Measurements from ENCODE around the gene GARIN5B.
A peak's percentile ranks its signal among the peaks of the same experiment; 100 is the strongest.
"Not testable (repeated sequence)": the region's sequence is repeated elsewhere in the genome, so short reads cannot be mapped to it uniquely, and the experiment has no call there.

GARIN5B gene

GRCh38 chr19:55348317-55349034, 14.6 kb downstream of the GARIN5B start:
- DNase-seq (ENCODE audit: low spot score) = no peak

DNA sequence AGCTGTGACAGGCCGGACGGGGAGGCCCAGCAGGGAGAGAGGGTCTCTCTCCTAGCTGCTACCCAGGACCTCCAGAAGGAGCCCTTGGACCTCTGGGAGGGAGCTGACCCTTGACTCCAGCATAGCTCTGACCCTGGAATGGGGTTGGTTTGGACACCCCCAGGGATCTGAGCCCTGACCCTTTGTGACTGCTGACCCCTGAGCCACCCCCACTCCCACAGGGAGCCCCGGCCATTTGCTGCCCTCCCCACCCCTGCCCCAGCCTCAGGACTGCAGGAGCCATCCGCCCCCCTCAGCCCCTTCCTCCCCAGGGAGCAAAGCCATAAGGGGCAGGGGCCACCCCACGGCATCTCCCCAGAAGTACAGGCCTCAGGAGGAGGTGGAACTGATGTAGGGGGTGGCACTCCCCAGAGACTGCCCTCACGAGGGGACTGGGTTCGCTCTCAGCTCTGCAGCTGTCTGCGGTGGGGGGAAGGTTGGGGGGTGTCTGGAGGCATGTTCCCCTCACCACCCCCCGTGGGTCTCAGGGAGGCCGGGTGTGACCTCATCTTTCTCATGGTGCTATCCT, 15.5 kb downstream of the GARIN5B start:
- DNase-seq (ENCODE audit: low spot score) = no peak

- no peak for DNase-seq (ENCODE audit: low spot score)
Observed at GRCh38 chr19:55346725-55347441, 16.2 kb downstream of the GARIN5B start.

DNA sequence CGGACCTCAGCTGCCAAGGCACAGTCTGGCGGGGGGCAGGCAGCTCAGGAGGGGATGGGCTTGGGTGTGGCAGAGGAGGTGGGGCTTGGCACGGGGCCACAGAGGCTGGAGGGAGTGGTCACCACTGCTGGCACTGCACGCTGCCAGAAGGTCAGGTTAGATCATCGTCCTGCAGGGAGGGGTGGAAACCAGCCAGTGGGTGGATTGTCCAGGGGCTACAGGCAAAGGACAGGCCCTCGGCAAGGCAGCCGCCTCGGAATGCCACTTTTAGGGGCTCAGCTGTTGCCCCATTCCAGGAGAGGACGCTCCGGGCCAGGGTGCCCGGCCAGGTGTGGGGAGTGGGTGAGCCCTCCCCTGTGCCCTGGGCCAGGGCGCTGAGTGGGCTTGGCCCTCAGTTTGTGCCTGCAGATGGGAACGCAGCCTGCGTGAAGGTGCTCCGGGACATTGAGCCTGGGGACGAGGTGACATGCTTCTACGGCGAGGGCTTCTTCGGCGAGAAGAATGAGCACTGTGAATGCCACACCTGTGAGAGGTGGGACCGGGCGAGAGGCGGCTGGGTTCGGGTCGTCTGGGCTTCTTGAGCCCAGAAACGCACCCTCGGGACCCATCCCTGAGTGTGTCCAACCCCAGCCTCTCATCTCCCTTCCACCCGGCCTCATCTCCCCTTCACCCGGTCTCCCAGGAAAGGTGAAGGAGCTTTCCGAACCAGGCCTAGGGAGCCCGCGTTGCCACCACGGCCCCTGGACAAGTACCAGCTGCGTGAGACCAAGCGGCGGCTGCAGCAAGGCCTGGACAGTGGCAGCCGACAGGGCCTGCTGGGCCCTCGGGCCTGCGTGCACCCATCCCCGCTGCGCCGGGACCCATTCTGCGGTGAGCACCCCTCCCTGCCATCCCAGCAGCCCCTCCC, 17.0 kb downstream of the GARIN5B start:
- DNase-seq (ENCODE audit: low spot score) = no peak

- DNase-seq (ENCODE audit: low spot score) = no peak
Observed at GRCh38 chr19:55345101-55345817, 17.8 kb downstream of the GARIN5B start.

DNA sequence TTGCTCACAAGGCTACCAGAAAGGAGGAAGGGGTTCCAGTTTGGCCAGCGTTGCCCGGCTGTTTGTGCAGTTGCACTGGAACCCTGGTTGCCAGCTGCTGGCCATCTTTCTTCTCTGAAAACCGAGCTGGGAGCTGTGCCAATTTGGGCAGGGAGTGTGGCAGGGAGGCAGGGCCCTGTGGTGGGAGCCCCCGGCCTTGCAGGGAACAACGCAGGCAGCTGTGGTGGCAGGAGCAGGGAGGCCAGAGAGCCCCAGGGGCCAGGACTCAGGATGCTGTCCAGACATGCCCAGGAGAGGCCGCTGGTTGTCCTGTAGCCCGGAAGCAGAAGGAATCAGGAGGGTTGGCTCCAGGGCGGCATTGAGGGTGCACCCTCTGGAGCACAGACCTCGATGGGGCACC, 18.6 kb downstream of the GARIN5B start:
- DNase-seq (ENCODE audit: low spot score) = peak; percentile 63

DNA sequence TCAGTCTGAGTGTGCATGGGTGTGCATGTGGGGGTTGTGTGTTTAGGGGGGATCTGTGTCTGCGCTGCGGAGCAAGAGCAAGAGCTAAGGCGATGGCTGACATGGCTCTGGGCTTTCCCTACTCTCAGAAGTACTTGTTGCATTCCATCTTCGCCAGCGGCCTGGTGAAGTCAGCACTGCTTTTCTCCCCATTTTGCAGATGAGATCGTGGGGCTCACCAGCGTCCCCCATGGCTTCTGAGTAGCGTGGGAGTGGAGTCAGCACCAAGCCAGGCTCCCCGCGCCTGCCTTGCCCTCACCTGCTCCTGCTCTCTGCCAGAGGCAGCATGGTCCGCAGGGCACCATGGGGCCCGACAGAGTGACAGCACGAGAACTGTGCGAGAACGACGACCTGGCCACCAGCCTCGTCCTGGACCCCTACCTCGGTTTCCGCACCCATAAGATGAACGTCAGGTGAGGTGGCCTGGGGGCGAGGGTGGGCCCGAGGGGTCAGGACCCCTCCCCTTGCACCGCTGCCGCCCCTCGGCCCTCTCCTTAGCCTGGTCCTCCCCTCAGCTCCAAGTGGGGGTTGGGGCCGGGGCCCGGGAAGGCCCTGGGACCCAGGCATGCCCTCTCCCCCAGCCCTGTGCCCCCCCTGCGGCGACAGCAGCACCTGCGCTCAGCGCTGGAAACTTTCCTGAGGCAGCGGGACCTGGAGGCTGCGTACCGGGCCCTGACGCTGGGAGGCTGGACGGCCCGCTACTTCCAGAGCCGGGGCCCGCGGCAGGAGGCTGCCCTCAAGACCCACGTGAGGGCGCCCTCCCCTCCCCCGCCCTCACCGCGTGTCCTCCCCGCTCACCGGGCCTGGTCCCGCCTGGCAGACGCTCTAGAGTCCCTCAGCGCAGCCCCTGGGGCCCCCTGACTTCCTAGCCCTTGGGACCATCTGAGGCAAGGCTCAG, 21.2 kb downstream of the GARIN5B start:
- no peak for DNase-seq (ENCODE audit: low spot score)

GRCh38 chr19:55341171-55341588, 21.9 kb downstream of the GARIN5B start:
- DNase-seq (ENCODE audit: low spot score) = peak; percentile 57

DNA sequence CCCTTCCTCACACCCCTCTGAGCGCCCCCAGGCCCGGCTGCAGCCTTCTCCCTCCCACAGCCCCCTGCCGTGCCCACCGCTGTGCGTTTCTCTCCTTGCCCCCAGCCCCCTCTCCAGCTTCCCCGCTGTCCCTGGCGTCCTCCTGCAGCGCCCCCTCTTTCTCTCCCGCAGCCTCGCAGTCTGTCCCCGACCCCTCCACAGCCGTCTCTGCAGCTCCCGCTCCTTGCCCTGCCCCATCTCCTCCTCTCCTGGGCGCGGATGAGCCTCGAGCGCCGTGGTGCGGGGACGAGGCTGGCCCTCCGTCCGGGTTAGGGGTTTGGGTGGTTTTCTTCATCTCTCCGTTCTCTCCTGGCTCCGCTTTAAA, 22.3 kb downstream of the GARIN5B start:
- no peak for DNase-seq (ENCODE audit: low spot score)

DNA sequence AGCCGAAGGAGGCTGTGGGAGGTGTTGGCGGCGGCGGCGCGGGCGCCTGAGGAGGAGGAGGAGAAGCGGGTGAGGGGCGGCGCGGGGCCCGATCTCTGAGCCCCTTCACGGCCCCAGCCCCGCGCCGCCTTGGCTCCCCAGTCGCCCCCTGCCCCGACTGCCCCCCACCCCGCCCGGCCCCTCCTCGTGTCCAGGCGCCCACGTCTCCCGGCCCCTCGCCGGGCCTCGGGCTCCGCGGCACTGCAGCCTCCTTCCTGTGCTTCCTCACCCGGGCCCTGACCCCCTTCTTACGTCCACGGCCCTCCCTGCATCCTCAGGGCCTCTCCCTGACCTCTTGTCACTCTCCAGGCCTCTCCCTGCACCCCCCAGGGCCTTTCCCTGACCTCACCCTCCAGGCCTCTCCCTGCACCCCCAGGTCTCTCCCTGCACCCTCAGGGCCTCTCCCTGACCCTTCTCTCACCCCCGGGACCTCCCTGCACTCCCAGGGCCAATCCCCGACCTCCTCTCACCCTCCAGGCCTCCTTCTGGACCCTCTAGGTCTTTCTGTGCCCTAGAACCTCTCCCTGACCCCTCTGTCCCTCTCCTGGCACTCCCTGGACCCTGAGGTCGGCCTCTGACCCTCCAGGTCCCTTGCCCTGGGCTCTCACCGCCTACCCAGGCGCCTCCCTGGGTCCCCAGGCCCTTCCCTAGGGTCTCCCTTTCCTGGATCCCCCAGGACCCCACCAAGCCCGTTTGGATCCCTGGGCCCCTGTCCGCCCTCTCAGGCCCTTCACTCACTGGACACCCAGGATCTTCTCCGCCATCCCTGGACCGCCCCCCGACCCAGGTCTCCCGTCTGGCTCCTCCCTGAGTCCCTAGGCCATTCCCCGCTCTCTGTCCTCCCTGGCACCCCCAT, 22.9 kb downstream of the GARIN5B start:
- no peak for DNase-seq (ENCODE audit: low spot score)

GRCh38 chr19:55339105-55339888, 23.8 kb downstream of the GARIN5B start, which contains the start of gene KMT5C:
KMT5C (plus strand) TSS chr19:55339876; CDS start chr19:55341937, 2,061 bp downstream.
- DNase-seq (ENCODE audit: low spot score) = peak; percentile 100

DNA sequence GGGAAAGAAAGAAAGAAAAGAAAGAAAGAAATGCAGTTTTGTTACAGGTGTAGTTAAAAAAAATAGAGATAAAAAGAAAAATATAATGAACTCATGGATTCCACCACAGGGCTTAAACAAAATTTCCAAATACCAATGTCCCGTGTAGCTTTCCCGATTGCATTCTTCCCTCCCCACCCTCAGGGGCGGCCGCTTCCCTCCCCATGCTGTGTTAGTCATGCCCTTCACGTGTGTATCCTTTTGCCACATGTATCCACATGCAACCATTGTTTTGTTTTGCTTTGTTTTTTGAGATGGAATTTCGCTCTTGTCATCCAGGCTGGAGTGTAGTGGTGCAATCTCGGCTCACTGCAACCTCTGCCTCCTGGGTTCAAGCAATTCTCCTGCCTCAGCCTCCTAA, 27.0 kb downstream of the GARIN5B start:
- DNase-seq (ENCODE audit: low spot score) = no peak

GRCh38 chr19:55333870-55334269, 29.2 kb downstream of the GARIN5B start:
- DNase-seq (ENCODE audit: low spot score) = no peak

DNA sequence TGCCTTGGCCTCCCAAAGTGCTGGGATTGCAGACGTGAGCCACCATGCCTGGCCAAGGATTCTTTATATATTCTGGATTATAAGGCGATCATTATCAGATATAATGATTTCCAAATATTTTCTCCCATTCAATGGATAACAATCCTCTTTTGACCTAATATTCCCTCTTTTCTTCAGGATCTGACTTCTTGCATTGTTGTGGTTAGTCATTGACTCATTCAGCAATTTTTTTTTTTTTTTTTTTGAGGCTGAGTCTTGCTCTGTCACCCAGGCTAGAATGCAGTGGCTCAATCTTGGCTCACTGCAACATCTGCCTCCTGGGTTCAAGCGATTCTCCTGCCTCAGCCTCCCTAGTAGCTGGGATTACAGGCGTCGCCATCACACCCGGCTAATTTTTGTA, 33.3 kb downstream of the GARIN5B start:
- not testable (repeated sequence) for DNase-seq (ENCODE audit: low spot score)

DNA sequence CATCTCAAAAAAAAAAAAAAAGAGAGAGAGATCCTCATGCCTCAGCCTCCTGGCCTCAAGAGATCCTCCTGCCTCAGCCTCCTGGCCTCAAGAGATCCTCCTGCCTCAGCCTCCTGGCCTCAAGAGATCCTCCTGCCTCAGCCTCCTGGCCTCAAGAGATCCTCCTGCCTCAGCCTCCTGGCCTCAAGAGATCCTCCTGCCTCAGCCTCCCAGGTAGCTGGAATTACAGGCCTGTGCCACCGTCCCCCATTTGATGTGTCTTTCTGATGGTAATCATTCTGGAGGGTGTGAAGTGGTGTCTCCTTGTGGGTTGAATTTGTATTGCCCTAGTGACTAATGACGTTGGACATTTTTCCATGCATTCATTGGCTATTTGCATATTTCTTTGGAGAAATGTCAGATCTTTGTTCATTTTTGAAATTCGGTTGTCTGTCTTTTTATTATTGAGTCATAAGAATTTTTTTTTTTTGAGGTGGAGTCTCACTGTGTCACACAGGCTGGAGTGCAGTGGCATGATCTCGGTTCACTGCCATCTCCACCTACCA, 34.2 kb downstream of the GARIN5B start:
- DNase-seq (ENCODE audit: low spot score) = not testable (repeated sequence)

GRCh38 chr19:55325172-55325571, 37.9 kb downstream of the GARIN5B start, which contains the start of gene TMEM150B:
TMEM150B (minus strand) TSS chr19:55325341; CDS start chr19:55321036, 4,305 bp downstream.
- DNase-seq (ENCODE audit: low spot score) = no peak

GRCh38 chr19:55324662-55325061, 38.4 kb downstream of the GARIN5B start:
- no peak for DNase-seq (ENCODE audit: low spot score)

Measured in globus pallidus (tissue), 1 donor.